B cell (primary cell): ENCODE measurements around the gene PRAME.
"Not testable (repeated sequence)": the region's sequence is repeated elsewhere in the genome, so short reads cannot be mapped to it uniquely, and the experiment has no call there.

Experiments used
- CTCF ChIP-seq: fragments of 200-600 bp; IDR thresholded peaks from one replicate; pipeline ENCODE4 v1.8.0; 2022; ENCODE audit warnings: antibody characterized with exemption, mild to moderate bottlenecking
- EZH2 ChIP-seq: IDR thresholded peaks from 2 replicates; pipeline ENCODE4 v1.6.1; 2012; ENCODE audit warnings: borderline replicate concordance, low read depth, mild to moderate bottlenecking, moderate library complexity, low read length; ENCODE audit not compliant: insufficient read depth, poor library complexity, severe bottlenecking

- not testable (repeated sequence) for TF ChIP-seq CTCF, EZH2
Observed at GRCh38 chr22:22581524-22581923, 22.5 kb upstream of the PRAME start.
